SKM-1 (cell line): ENCODE data around the gene ST7.

Source experiments
- DNase-seq: peaks from one replicate; lab custom pipeline; 2025; ENCODE audit not compliant: unreplicated experiment; lab: John Stamatoyannopoulos, UW

Gene ST7

GRCh38 chr7:117061751-117062150 is 108.5 kb downstream of the ST7 start:
- no peak for DNase-seq

- no peak for DNase-seq
Observed at GRCh38 chr7:117062300-117062699, 109.0 kb downstream of the ST7 start.

GRCh38 chr7:117064688-117065087 is 111.4 kb downstream of the ST7 start:
- no peak for DNase-seq

GRCh38 chr7:117065571-117066150 is 112.4 kb downstream of the ST7 start:
- no peak for DNase-seq

- peak; percentile 36 for DNase-seq
Observed at GRCh38 chr7:117066668-117067067, 113.4 kb downstream of the ST7 start.

GRCh38 chr7:117067340-117067739 is 114.0 kb downstream of the ST7 start:
- DNase-seq: no peak

- no peak for DNase-seq
Observed at GRCh38 chr7:117068511-117069145, 115.3 kb downstream of the ST7 start.

GRCh38 chr7:117069379-117069778 is 116.1 kb downstream of the ST7 start:
- no peak for DNase-seq

- DNase-seq: no peak
Observed at GRCh38 chr7:117071551-117071950, 118.2 kb downstream of the ST7 start.

- no peak for DNase-seq
Observed at GRCh38 chr7:117072620-117073118, 119.4 kb downstream of the ST7 start.

- DNase-seq: no peak
Observed at GRCh38 chr7:117074378-117074777, 121.1 kb downstream of the ST7 start.

GRCh38 chr7:117075934-117076333 is 122.6 kb downstream of the ST7 start:
- DNase-seq: no peak

GRCh38 chr7:117076426-117076943 is 123.2 kb downstream of the ST7 start:
- DNase-seq: no peak

- no peak for DNase-seq
Observed at GRCh38 chr7:117077658-117078057, 124.4 kb downstream of the ST7 start.

- no peak for DNase-seq
Observed at GRCh38 chr7:117082647-117083046, 129.3 kb downstream of the ST7 start.

- no peak for DNase-seq
Observed at GRCh38 chr7:117083648-117084047, 130.3 kb downstream of the ST7 start.

GRCh38 chr7:117084286-117084685 is 131.0 kb downstream of the ST7 start:
- DNase-seq: no peak

- no peak for DNase-seq
Observed at GRCh38 chr7:117085275-117085674, 132.0 kb downstream of the ST7 start.

- no peak for DNase-seq
Observed at GRCh38 chr7:117085769-117086463, 132.6 kb downstream of the ST7 start.

GRCh38 chr7:117086788-117087187 is 133.5 kb downstream of the ST7 start:
- peak; percentile 48 for DNase-seq

GRCh38 chr7:117087639-117088396 is 134.5 kb downstream of the ST7 start:
- no peak for DNase-seq
